ENCODE results near the gene ZIC3. TPM values are rescaled to one million over a fixed set of nuclear protein-coding genes. Genes with fewer than 3 reads are reported as not detected.
A peak's percentile ranks its signal among the peaks of the same experiment; 100 is the strongest.

Gene ZIC3
- total RNA-seq: not detected

- no peak for DNase-seq (ENCODE audit: low spot score)
- no peak for ATAC-seq (ENCODE audit: insufficient number of reproducible peaks, low FRiP score, low read depth)
- Histone ChIP-seq H3K36me3 (no peaks in the 10 kb centered on the region), H3K9me3 (no peaks in the 10 kb centered on the region), H3K4me1 (ENCODE audit: control insufficient read depth in 1 of 2, low read depth in 2 of 2) (peaks cover 0 to 20% of the 10 kb centered on the region in 2 donors), H3K27ac (no peak within 1 kb of the TSS), H3K4me3 (peak within 1 kb of the TSS; percentile 74), H3K27me3 (replicated peaks; ENCODE audit: insufficient read depth) (no peaks in the 10 kb centered on the region)
- no peak for TF ChIP-seq CTCF (IDR thresholded peaks at IDR 0.05)
These were observed at the start of gene ZIC3 for GRCh38 chrX:137565921-137566745. ZIC3 (plus strand) TSS chrX:137566127; CDS start chrX:137566692, 565 bp downstream.

- H3K36me3 ChIP-seq: no peaks in the 10 kb centered on the region
- TF ChIP-seq CTCF (IDR thresholded peaks at IDR 0.05): no peak
- no peak for ATAC-seq (ENCODE audit: insufficient number of reproducible peaks, low FRiP score, low read depth)
These were observed 46.5 kb upstream of the ZIC3 start for GRCh38 chrX:137519459-137519858.

GRCh38 chrX:137545711-137546651 is 19.9 kb upstream of the ZIC3 start:
- DNase-seq (ENCODE audit: low spot score) (no peak), ATAC-seq (ENCODE audit: insufficient number of reproducible peaks, low FRiP score, low read depth) (no peak)
- Histone ChIP-seq H3K9me3 (no peaks in the 10 kb centered on the region), H3K4me1 (ENCODE audit: control insufficient read depth in 1 of 2, low read depth in 2 of 2) (no peaks in the 10 kb centered on the region), H3K27ac (no peak overlapping the region), H3K27me3 (replicated peaks; ENCODE audit: insufficient read depth) (no peaks in the 10 kb centered on the region), H3K4me3 (no peak overlapping the region), H3K36me3 (no peaks in the 10 kb centered on the region)
- no peak for TF ChIP-seq CTCF (IDR thresholded peaks at IDR 0.05)

More at GRCh38 chrX:137519459-137519858, 46.5 kb upstream of the ZIC3 start:
- H3K4me1 ChIP-seq (ENCODE audit: control insufficient read depth in 1 of 2, low read depth in 2 of 2): no peaks in the 10 kb centered on the region
- no peak overlapping the region for H3K4me3 ChIP-seq
- no peak overlapping the region for H3K27ac ChIP-seq
- no peaks in the 10 kb centered on the region for H3K9me3 ChIP-seq
- H3K27me3 ChIP-seq (replicated peaks; ENCODE audit: insufficient read depth): no peaks in the 10 kb centered on the region
- no peak for DNase-seq (ENCODE audit: low spot score)

- H3K4me3 ChIP-seq: no peak overlapping the region
- H3K27ac ChIP-seq: no peak overlapping the region
- no peaks in the 10 kb centered on the region for H3K4me1 ChIP-seq (ENCODE audit: control insufficient read depth in 1 of 2, low read depth in 2 of 2)
- TF ChIP-seq CTCF (IDR thresholded peaks at IDR 0.05): no peak
- H3K36me3 ChIP-seq: no peaks in the 10 kb centered on the region
- ATAC-seq (ENCODE audit: insufficient number of reproducible peaks, low FRiP score, low read depth) (no peak), DNase-seq (ENCODE audit: low spot score) (no peak)
- no peaks in the 10 kb centered on the region for H3K9me3 ChIP-seq
- no peaks in the 10 kb centered on the region for H3K27me3 ChIP-seq (replicated peaks; ENCODE audit: insufficient read depth)
These were observed 18.6 kb upstream of the ZIC3 start for GRCh38 chrX:137547291-137547690.

- ATAC-seq (ENCODE audit: insufficient number of reproducible peaks, low FRiP score, low read depth) (no peak), DNase-seq (ENCODE audit: low spot score) (no peak)
- H3K36me3 ChIP-seq: no peaks in the 10 kb centered on the region
- no peak for TF ChIP-seq CTCF (IDR thresholded peaks at IDR 0.05)
- H3K27me3 ChIP-seq (replicated peaks; ENCODE audit: insufficient read depth): no peaks in the 10 kb centered on the region
- no peaks in the 10 kb centered on the region for H3K9me3 ChIP-seq
- no peaks in the 10 kb centered on the region for H3K4me1 ChIP-seq (ENCODE audit: control insufficient read depth in 1 of 2, low read depth in 2 of 2)
- H3K27ac ChIP-seq: no peak overlapping the region
- no peak overlapping the region for H3K4me3 ChIP-seq
These were observed 17.7 kb upstream of the ZIC3 start for GRCh38 chrX:137548261-137548660.

Measured in thoracic aorta (tissue), 2 donors.